ENCODE data around the gene ADORA1. TPM values are rescaled to one million over a fixed set of nuclear protein-coding genes. Genes with fewer than 3 reads are reported as not detected.
A peak's percentile ranks its signal among the peaks of the same experiment; 100 is the strongest.

ADORA1 gene
- total RNA-seq, 1 donor from 2014 or later = 3.8 TPM

DNA sequence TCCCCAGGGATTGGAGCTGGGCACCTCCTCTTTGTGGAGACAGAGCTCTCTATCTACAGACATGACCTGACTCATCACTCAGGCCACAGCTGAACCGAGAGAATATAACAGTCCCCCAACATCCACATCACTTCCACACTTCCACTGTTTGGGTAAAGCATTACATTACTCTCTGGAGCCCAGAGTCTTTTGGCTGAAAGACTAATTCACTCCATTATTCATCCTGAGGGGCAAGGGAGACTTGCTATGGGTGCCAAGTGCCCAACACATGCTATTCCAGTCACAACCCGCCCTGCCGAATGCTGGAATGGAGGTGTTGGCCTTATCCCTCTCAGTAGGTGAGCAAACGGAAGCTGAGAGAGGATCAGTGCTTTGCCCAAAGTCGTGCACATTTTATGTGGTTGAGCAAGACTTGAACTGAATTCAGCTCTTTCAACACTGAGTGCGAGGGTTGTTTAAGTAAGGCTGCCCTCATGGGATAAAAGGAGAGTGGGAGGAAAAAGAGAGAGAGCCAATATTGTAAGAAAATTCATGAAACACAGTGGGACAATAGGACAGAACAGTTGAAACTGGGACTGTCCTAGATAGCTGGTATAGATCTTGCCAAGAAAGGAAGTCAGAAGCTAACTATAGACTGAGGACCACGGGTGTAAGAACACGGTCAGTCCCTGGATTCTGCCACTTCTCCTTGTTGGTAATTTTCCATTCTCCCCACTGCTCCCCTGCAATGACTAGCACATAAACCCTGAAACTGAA is 72.5 kb downstream of the ADORA1 start:
- peaks cover 14% of the 10 kb centered on the region for H3K27me3 Mint-ChIP-seq (ENCODE audit: low read depth)
- H3K27ac Mint-ChIP-seq = no peak overlapping the region
- H3K4me3 Mint-ChIP-seq = no peak overlapping the region
- H3K9me3 Mint-ChIP-seq = peaks cover 3% of the 10 kb centered on the region
- TF ChIP-seq, protein P1, sequence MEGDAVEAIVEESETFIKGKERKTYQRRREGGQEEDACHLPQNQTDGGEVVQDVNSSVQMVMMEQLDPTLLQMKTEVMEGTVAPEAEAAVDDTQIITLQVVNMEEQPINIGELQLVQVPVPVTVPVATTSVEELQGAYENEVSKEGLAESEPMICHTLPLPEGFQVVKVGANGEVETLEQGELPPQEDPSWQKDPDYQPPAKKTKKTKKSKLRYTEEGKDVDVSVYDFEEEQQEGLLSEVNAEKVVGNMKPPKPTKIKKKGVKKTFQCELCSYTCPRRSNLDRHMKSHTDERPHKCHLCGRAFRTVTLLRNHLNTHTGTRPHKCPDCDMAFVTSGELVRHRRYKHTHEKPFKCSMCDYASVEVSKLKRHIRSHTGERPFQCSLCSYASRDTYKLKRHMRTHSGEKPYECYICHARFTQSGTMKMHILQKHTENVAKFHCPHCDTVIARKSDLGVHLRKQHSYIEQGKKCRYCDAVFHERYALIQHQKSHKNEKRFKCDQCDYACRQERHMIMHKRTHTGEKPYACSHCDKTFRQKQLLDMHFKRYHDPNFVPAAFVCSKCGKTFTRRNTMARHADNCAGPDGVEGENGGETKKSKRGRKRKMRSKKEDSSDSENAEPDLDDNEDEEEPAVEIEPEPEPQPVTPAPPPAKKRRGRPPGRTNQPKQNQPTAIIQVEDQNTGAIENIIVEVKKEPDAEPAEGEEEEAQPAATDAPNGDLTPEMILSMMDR (IDR thresholded peaks at IDR 0.05; ENCODE audit: unreplicated experiment) = no peak
- no peaks in the 10 kb centered on the region for H3K36me3 Mint-ChIP-seq
- peaks cover 2% of the 10 kb centered on the region for H3K4me1 Mint-ChIP-seq
- no peak for DNase-seq (ENCODE audit: low spot score in 2 of 2, unreplicated experiment in 2 of 2)

DNA sequence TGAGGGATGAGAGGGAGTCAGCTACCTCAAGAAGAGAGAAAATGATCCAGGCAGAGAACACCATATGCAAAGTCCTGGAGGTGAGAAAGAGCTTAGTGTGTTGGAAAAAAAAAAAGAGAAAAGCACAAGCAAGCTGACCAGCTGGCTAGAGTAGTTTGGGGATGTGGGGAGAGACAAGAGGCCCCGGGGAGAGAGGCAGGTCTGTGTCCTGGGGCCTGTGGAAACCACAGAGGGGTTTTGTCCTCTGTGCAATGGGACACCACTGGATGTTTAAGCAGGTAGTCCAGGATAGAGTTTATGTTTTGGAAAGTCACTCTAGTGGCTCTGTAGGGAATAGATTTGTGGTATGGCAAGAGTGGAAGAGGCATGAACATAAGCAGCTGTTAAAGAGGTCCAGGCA is 73.4 kb downstream of the ADORA1 start:
- Mint-ChIP-seq H3K4me3 (no peak overlapping the region), H3K27me3 (ENCODE audit: low read depth) (peaks cover 14% of the 10 kb centered on the region), H3K36me3 (no peaks in the 10 kb centered on the region), H3K27ac (no peak overlapping the region), H3K9me3 (peaks cover 3% of the 10 kb centered on the region), H3K4me1 (peaks cover 2% of the 10 kb centered on the region)
- no peak for DNase-seq (ENCODE audit: low spot score in 2 of 2, unreplicated experiment in 2 of 2)
- TF ChIP-seq, protein P1 (IDR thresholded peaks at IDR 0.05; ENCODE audit: unreplicated experiment) = no peak

DNA sequence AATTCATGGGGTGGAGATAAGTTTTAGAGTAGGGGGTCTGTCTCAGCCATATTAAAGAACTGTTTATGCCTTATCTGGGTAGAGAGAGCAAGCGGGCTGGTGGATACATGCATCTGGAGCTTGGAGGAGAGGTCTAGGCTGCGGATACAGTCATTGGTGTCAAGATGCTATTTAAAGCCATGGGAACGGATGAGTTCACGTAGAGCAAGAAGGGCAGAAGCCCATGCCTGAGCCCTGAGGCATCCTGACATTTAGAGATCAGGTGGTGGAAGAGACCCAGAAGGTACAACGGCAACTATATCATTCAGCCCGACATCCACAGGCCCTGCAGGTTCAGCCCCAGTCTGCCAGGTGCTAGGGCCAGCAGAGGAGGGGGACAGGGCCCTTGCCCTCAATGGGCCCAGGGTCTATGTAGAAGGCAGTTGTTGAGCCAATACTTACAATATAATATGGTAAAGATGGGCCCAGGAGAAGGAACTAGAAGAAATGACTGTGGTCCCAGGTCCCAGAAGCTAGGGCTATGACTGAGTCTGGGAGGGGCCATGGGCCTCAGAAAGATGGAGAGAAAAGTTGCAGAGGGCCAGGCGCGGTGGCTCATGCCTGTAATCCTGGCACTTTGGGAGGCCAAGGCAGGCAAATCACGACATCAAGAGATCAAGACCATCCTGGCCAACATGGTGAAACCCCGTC is 74.1 kb downstream of the ADORA1 start:
- no peaks in the 10 kb centered on the region for H3K36me3 Mint-ChIP-seq
- no peak for DNase-seq (ENCODE audit: low spot score in 2 of 2, unreplicated experiment in 2 of 2)
- TF ChIP-seq, protein P1 (IDR thresholded peaks at IDR 0.05; ENCODE audit: unreplicated experiment) = no peak
- H3K27me3 Mint-ChIP-seq (ENCODE audit: low read depth) = peaks cover 14% of the 10 kb centered on the region
- no peak overlapping the region for H3K4me3 Mint-ChIP-seq
- no peak overlapping the region for H3K27ac Mint-ChIP-seq
- peaks cover 8% of the 10 kb centered on the region for H3K4me1 Mint-ChIP-seq
- H3K9me3 Mint-ChIP-seq = peaks cover 3% of the 10 kb centered on the region

DNA sequence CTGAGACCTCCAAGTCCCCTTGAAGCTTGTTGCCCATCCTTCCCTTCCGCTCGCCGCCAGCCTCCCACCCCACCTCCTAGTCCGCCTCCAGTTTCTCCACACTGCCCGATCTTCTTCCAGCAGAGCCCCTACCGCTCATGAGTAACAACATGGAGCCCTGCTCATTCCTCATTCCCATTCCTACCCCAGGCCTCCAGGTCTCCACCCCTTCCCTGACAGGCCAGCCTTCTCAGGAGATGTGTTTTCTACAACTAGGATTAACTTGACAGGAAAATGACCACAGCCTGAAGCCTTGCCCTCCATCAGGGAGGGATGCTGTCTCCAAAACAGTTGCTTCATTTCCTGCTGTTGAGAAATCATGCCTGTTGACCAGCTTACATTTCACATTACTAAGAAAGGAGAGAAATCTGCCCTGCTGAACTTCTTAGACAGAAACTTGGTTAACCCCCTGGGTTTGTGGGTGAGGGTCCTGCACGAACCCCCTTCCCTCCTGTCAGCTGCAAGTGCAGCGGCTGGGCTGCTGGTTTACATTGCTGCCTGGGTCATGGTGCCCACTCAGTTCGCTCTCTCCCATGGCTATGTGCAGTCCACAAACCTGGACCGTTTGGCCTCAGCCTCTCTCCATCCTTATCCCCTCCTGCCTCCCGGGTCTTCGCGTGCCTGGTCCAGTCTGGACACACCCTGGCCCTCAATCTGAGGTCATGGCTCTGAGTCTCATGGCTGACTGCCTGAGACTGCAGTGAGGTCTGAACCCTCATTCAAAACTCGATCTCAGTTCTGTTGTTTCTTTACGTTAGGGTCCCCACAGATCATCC is 75.1 kb downstream of the ADORA1 start:
- Mint-ChIP-seq H3K36me3 (no peaks in the 10 kb centered on the region), H3K27me3 (ENCODE audit: low read depth) (peaks cover 14% of the 10 kb centered on the region), H3K4me3 (no peak overlapping the region), H3K9me3 (no peaks in the 10 kb centered on the region), H3K27ac (peak overlapping the region; percentile 49), H3K4me1 (peaks cover 9% of the 10 kb centered on the region)
- TF ChIP-seq, protein P1 (IDR thresholded peaks at IDR 0.05; ENCODE audit: unreplicated experiment) = no peak
- no peak for DNase-seq (ENCODE audit: low spot score in 2 of 2, unreplicated experiment in 2 of 2)

DNA sequence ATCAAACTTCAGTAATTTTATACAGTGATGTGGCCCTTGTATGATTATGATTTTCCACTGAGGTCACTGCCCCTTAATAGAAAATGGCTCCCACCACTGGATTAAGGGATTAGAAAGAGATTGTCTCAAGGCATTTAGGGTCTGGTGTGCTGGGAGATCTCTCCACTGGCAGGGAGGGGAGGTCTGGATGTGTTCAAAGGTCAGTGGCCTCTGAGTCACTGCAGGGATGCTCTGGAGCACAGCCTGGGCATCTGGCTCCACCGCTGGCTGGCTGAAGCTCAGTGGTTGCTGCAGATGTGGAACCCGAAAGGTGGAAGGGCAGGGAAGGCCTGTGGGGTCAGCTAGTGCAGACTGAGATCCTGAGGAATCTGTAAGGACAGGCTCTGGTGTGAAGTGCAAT is 77.2 kb downstream of the ADORA1 start:
- Mint-ChIP-seq H3K4me1 (peaks cover 9% of the 10 kb centered on the region), H3K27me3 (ENCODE audit: low read depth) (peaks cover 14% of the 10 kb centered on the region), H3K36me3 (no peaks in the 10 kb centered on the region), H3K4me3 (no peak overlapping the region), H3K9me3 (no peaks in the 10 kb centered on the region), H3K27ac (no peak overlapping the region)
- no peak for DNase-seq (ENCODE audit: low spot score in 2 of 2, unreplicated experiment in 2 of 2)
- TF ChIP-seq, protein P1 (IDR thresholded peaks at IDR 0.05; ENCODE audit: unreplicated experiment) = no peak

Data from mesothelial cell of epicardium (in vitro differentiated cells).